HepG2 (cell line): ENCODE results near the gene PLA2G4D. TPM values are rescaled to one million over a fixed set of nuclear protein-coding genes. Genes with fewer than 3 reads are reported as not detected.

ENCODE experiments used
- BRD4 ChIP-seq: sonication (generic); formaldehyde crosslinking; IDR thresholded peaks from 2 replicates; pipeline ENCODE4 v1.4.0; 2020; ENCODE audit warnings: missing genetic modification reagents
- FOXM1 ChIP-seq: sonication (generic); formaldehyde crosslinking; IDR thresholded peaks from 2 replicates; pipeline ENCODE4 v1.5.0; 2020; ENCODE audit warnings: missing genetic modification reagents
- GLI4 ChIP-seq: sonication (generic); formaldehyde crosslinking; IDR thresholded peaks from 2 replicates; pipeline ENCODE4 v1.5.1; 2020; ENCODE audit warnings: missing genetic modification reagents, mild to moderate bottlenecking, moderate library complexity, borderline replicate concordance
- HDAC6 ChIP-seq: fragments of 200-600 bp; sonication (generic); IDR thresholded peaks from 2 replicates; pipeline ENCODE4 v1.7.0; 2017; ENCODE audit warnings: mild to moderate bottlenecking, antibody characterized with exemption, low read length, low read depth
- HOXA7 ChIP-seq: sonication (generic); formaldehyde crosslinking; IDR thresholded peaks from 2 replicates; pipeline ENCODE4 v1.8.1; 2022; ENCODE audit warnings: mild to moderate bottlenecking, missing genetic modification reagents, moderate library complexity
- JUND ChIP-seq: sonication (generic); formaldehyde crosslinking; IDR thresholded peaks from 2 replicates; pipeline ENCODE4 v1.8.0; 2022; ENCODE audit warnings: mild to moderate bottlenecking, missing genetic modification reagents
- MTA3 ChIP-seq: sonication (generic); formaldehyde crosslinking; IDR thresholded peaks from 2 replicates; pipeline ENCODE4 v1.4.0; 2020; ENCODE audit warnings: missing genetic modification reagents
- MTERF4 ChIP-seq: sonication (generic); formaldehyde crosslinking; IDR thresholded peaks from 2 replicates; pipeline ENCODE4 v1.8.0; 2023; ENCODE audit warnings: mild to moderate bottlenecking, missing genetic modification reagents
- NFKB2 ChIP-seq: sonication (generic); formaldehyde crosslinking; IDR thresholded peaks from 2 replicates; pipeline ENCODE4 v1.4.0; 2020; ENCODE audit warnings: missing genetic modification reagents, borderline replicate concordance
- NFRKB ChIP-seq: fragments of 450-650 bp; IDR thresholded peaks from 2 replicates; pipeline ENCODE4 v1.6.1; 2017
- PHF20 ChIP-seq: sonication (generic); formaldehyde crosslinking; IDR thresholded peaks from 2 replicates; pipeline ENCODE4 v1.5.0; 2020; ENCODE audit warnings: mild to moderate bottlenecking, missing genetic modification reagents
- RAD21 ChIP-seq: fragments of 450-650 bp; formaldehyde crosslinking; IDR thresholded peaks from 2 replicates; pipeline ENCODE4 v1.5.0; 2020; ENCODE audit warnings: mild to moderate bottlenecking
- SATB2 ChIP-seq: sonication (generic); formaldehyde crosslinking; IDR thresholded peaks from 2 replicates; pipeline ENCODE4 v1.5.0; 2020; ENCODE audit warnings: missing genetic modification reagents
- TBP ChIP-seq: sonication (generic); formaldehyde crosslinking; IDR thresholded peaks from 2 replicates; pipeline ENCODE4 v1.5.0; 2020; ENCODE audit warnings: missing genetic modification reagents
- YY1 ChIP-seq: IDR thresholded peaks from 2 replicates; pipeline ENCODE4 v1.6.1; 2011; ENCODE audit warnings: low read length, low read depth, moderate library complexity, mild to moderate bottlenecking; ENCODE audit not compliant: insufficient read depth, insufficient replicate concordance
- ZNF121 ChIP-seq: sonication (generic); formaldehyde crosslinking; IDR thresholded peaks from 2 replicates; pipeline ENCODE4 v1.5.0; 2020; ENCODE audit warnings: mild to moderate bottlenecking, missing genetic modification reagents
- ZNF160 ChIP-seq: sonication (generic); formaldehyde crosslinking; IDR thresholded peaks from 2 replicates; pipeline ENCODE4 v1.8.0; 2022; ENCODE audit warnings: mild to moderate bottlenecking, inconsistent platforms, missing genetic modification reagents
- ZNF234 ChIP-seq: sonication (generic); formaldehyde crosslinking; conservative IDR thresholded peaks from 2 replicates; pipeline ENCODE4 v1.5.1; 2020; ENCODE audit warnings: mild to moderate bottlenecking, missing genetic modification reagents
- ZNF558 ChIP-seq: sonication (generic); formaldehyde crosslinking; IDR thresholded peaks from 2 replicates; pipeline ENCODE4 v1.9.0; 2022; ENCODE audit warnings: mild to moderate bottlenecking, missing genetic modification reagents, borderline replicate concordance
- ZNF615 ChIP-seq: sonication (generic); formaldehyde crosslinking; IDR thresholded peaks from 2 replicates; pipeline ENCODE4 v1.5.0; 2020; ENCODE audit warnings: mild to moderate bottlenecking, missing genetic modification reagents, borderline replicate concordance
- ZNF704 ChIP-seq: sonication (generic); formaldehyde crosslinking; IDR thresholded peaks from 2 replicates; pipeline ENCODE4 v1.8.1; 2023; ENCODE audit warnings: mild to moderate bottlenecking, inconsistent platforms, moderate library complexity, missing genetic modification reagents, borderline replicate concordance
- ZNF713 ChIP-seq: sonication (generic); formaldehyde crosslinking; IDR thresholded peaks from 2 replicates; pipeline ENCODE4 v1.4.0; 2020; ENCODE audit warnings: mild to moderate bottlenecking, missing genetic modification reagents
- ZNF777 ChIP-seq: sonication (generic); formaldehyde crosslinking; IDR thresholded peaks from 2 replicates; pipeline ENCODE4 v1.4.0; 2020; ENCODE audit warnings: missing genetic modification reagents
- ZNF781 ChIP-seq: sonication (generic); formaldehyde crosslinking; IDR thresholded peaks from 2 replicates; pipeline ENCODE4 v1.5.1; 2020; ENCODE audit warnings: borderline replicate concordance, mild to moderate bottlenecking, missing genetic modification reagents; ENCODE audit errors: not compliant biosample characterization
- ZSCAN30 ChIP-seq: sonication (generic); formaldehyde crosslinking; IDR thresholded peaks from 2 replicates; pipeline ENCODE4 v1.5.0; 2020; ENCODE audit warnings: mild to moderate bottlenecking, missing genetic modification reagents
- ZZZ3 ChIP-seq: sonication (generic); formaldehyde crosslinking; IDR thresholded peaks from 2 replicates; pipeline ENCODE4 v1.4.0; 2020; ENCODE audit warnings: missing genetic modification reagents, mild to moderate bottlenecking, borderline replicate concordance
- polyA plus RNA-seq, 8 experiments: library from polyadenylated mRNA; depleted of rRNA in 3 of 8; stranded (reverse) in 7 of 8; unstranded in 1 of 8; fragments of >200 nt; fragmentation: Illumina TruSeq in 4 of 8; extraction: Trizol in 4 of 8; gene quantifications; 2 replicates each; pipeline versions ENCODE4 v1.2.1 to v1.2.3, GENCODE V29; 2011 to 2016; ENCODE audit warnings: low read depth in 4 of 8, missing spikeins in 1 of 8, mixed read lengths in 1 of 8; ENCODE audit not compliant: insufficient read depth in 1 of 8
- total RNA-seq, 5 experiments: library from RNA; depleted of rRNA; stranded (reverse); fragments of >200 nt; fragmentation: Illumina TruSeq; extraction: Trizol; gene quantifications; 2 replicates each; pipeline ENCODE4 v1.2.3, GENCODE V29; 2016; ENCODE audit warnings: low read depth in 1 of 5
- TF ChIP-seq, protein P1 (sequence below): sonication (generic); formaldehyde crosslinking; conservative IDR thresholded peaks from 2 replicates; pipeline ENCODE4 v1.5.0; 2020; ENCODE audit warnings: missing genetic modification reagents
- TF ChIP-seq, protein P2 (sequence below): sonication (generic); formaldehyde crosslinking; IDR thresholded peaks from 2 replicates; pipeline ENCODE4 v1.8.0; 2022; ENCODE audit warnings: mild to moderate bottlenecking, missing genetic modification reagents, moderate library complexity

PLA2G4D gene
- total and polyA plus RNA-seq, 2 of the 13 experiments (the other 11 are each of a cell fraction or from before 2014, with no cell fraction given), result 0.04 to 0.21 TPM

DNA sequence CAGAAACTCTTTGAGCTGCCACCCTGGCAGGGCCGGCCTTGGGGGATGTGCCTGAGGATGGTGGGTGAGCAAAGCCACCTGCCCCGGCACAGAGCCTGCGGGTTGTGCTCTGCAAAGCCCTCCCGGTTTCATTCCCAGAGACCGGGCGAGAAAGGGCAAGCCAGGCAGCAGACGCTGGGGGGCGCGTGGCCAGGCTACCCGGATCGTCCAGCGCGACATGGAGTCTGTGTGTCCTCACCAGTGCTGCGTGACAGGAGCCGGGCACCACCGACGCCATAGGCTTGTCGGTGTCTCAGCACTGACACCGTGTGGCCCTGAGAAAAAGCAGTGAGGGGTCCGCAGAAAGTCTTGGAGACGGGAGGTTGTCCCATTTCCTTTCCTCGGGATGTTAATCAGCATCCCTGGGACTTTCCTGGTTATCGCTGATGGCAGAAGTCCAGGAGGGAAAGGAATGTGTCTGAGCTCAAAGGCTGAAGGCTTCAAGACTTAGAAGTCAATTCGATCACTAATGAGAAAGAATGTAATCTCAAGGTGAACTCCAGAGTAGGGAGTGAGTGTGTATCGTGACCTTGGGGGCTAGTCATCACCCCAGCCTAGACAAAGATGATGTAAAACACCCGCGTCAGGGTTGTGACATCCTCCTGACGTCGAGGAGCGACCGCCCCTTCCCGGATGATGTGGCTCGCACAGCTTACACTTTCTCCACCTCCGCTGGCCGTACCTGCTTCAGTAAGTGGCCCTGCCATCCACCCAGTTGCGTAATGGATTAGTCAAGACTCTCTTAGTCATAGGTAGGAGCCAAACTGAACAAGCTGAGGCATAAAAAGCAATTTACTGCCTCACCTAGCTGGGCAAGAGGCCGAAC lies 37.2 kb downstream of the PLA2G4D start (continued):
- TF ChIP-seq MTERF4 (CRISPR knock-in tag) (no peak), ZNF704 (CRISPR knock-in tag) (no peak), NFKB2 (CRISPR knock-in tag) (no peak; the same call in 1 of the 2 replicates), HOXA7 (CRISPR knock-in tag) (no peak), ZNF160 (peak; percentile 81), PHF20 (CRISPR knock-in tag) (no peak), ZNF121 (no peak), GLI4 (CRISPR knock-in tag) (no peak), ZNF558 (CRISPR knock-in tag) (no peak), ZNF615 (no peak), ZSCAN30 (CRISPR knock-in tag) (no peak), ZZZ3 (CRISPR knock-in tag) (no peak), JUND (CRISPR knock-in tag) (no peak), BRD4 (CRISPR knock-in tag) (no peak), YY1 (peak; percentile 77), RAD21 (CRISPR knock-in tag) (peak; percentile 92), FOXM1 (CRISPR knock-in tag) (no peak), HDAC6 (no peak), ZNF713 (CRISPR knock-in tag) (no peak), ZNF781 (CRISPR knock-in tag) (no peak), SATB2 (CRISPR knock-in tag) (no peak), NFRKB (no peak), TBP (CRISPR knock-in tag) (no peak), ZNF777 (CRISPR knock-in tag) (peak; percentile 65; the same call in 1 of the 2 replicates), ZNF234 (CRISPR knock-in tag) (no peak), MTA3 (no peak)
- TF ChIP-seq, protein P1, sequence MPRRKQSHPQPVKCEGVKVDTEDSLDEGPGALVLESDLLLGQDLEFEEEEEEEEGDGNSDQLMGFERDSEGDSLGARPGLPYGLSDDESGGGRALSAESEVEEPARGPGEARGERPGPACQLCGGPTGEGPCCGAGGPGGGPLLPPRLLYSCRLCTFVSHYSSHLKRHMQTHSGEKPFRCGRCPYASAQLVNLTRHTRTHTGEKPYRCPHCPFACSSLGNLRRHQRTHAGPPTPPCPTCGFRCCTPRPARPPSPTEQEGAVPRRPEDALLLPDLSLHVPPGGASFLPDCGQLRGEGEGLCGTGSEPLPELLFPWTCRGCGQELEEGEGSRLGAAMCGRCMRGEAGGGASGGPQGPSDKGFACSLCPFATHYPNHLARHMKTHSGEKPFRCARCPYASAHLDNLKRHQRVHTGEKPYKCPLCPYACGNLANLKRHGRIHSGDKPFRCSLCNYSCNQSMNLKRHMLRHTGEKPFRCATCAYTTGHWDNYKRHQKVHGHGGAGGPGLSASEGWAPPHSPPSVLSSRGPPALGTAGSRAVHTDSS, result no peak
- TF ChIP-seq, protein P2, sequence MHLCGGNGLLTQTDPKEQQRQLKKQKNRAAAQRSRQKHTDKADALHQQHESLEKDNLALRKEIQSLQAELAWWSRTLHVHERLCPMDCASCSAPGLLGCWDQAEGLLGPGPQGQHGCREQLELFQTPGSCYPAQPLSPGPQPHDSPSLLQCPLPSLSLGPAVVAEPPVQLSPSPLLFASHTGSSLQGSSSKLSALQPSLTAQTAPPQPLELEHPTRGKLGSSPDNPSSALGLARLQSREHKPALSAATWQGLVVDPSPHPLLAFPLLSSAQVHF (CRISPR knock-in tag), result no peak
